Subcutaneous abdominal adipose tissue (tissue), 5 donors: Measurements from ENCODE around the gene INPP1.
"Not testable (repeated sequence)": the region's sequence is repeated elsewhere in the genome, so short reads cannot be mapped to it uniquely, and the experiment has no call there.

Source experiments
- H3K27ac ChIP-seq: one replicate; pipeline ENCODE4 v1.7.0; 2013; ENCODE audit warnings: low read depth, mild to moderate bottlenecking, inconsistent platforms, low read length, moderate library complexity
- H3K27me3 ChIP-seq, 5 donors: one replicate each; pipeline ENCODE4 v1.7.0; 2013; ENCODE audit warnings: low read length in 5 of 5, inconsistent platforms in 1 of 5; ENCODE audit not compliant: control insufficient read depth in 5 of 5, insufficient read depth in 4 of 5
- H3K36me3 ChIP-seq, 5 donors: one replicate each; pipeline ENCODE4 v1.7.0; 2013; ENCODE audit warnings: low read length in 5 of 5; ENCODE audit not compliant: control insufficient read depth in 5 of 5, insufficient read depth in 5 of 5
- H3K4me1 ChIP-seq, 5 donors: one replicate each; pipeline ENCODE4 v1.7.0; 2013; ENCODE audit warnings: low read length in 5 of 5, mild to moderate bottlenecking in 3 of 5, moderate library complexity in 1 of 5; ENCODE audit not compliant: control insufficient read depth in 5 of 5, insufficient read depth in 5 of 5
- H3K4me3 ChIP-seq, 5 donors: one replicate each; pipeline ENCODE4 v1.7.0; 2013; ENCODE audit warnings: low read length in 5 of 5, low read depth in 1 of 5
- H3K9ac ChIP-seq, 5 donors: one replicate each; pipeline ENCODE4 v1.7.0; 2013; ENCODE audit warnings: low read length in 5 of 5, mild to moderate bottlenecking in 4 of 5, moderate library complexity in 3 of 5
- H3K9me3 ChIP-seq, 5 donors: one replicate each; pipeline ENCODE4 v1.7.0; 2013; ENCODE audit warnings: low read length in 5 of 5; ENCODE audit not compliant: control insufficient read depth in 5 of 5
- donor health status: healthy.
- donor health status: healthy.
- donor health status: healthy.
- donor health status: healthy.
- donor health status: healthy.

Gene INPP1

GRCh38 chr2:190357600-190357999, 14.2 kb downstream of the INPP1 start:
- peaks cover 0 to 34% (median 34%) of the 10 kb centered on the region in 5 donors for H3K4me1 ChIP-seq
- no peak overlapping the region for H3K9ac ChIP-seq
- H3K4me3 ChIP-seq = no peak overlapping the region
- no peak overlapping the region for H3K27ac ChIP-seq
- peaks cover 0 to 4% (median 1%) of the 10 kb centered on the region in 5 donors for H3K36me3 ChIP-seq
- no peaks in the 10 kb centered on the region for H3K27me3 ChIP-seq
- H3K9me3 ChIP-seq = no peaks in the 10 kb centered on the region

DNA sequence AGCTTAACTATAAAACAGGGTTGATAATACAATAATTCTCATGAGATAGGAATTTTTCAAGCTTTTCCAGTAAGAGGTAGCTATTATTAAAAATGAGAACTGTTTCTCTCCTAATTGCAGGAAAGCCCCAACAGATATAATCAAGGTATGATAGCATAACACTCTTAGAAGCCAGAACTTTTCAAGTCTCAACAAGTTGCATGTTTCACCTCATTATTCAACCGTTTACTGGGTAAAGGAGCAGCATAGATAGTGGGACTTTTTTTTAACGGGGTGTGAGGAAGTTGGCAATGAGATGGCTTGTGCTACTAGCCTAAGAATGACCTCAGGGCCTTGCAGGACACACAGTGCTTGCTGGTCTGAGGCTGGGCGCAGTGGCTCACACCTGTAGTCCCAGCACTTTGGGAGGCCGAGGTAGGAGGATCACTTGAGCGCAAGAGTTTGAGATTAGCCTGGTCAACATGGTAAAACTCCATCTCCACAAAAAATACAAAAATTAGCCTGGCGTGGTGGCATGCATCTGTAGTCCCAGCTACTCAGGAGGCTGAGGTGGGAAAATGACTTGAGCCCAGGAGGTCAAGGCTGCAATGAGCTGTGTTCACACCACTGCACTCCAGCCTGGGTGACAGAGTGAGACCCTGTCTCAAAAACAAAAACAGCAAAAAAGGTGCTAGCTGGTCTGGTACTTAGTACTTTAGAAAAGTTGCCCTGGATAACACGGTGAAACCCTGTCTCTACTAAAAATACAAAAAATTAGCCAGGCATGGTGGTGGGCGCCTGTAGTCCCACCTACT, 15.5 kb downstream of the INPP1 start:
- H3K4me3 ChIP-seq, H3K9me3 ChIP-seq, H3K27me3 ChIP-seq, H3K9ac ChIP-seq, H3K36me3 ChIP-seq: not testable (repeated sequence)
- Histone ChIP-seq H3K27ac (peak overlapping the region; percentile 47), H3K4me1 (peaks cover 0 to 33% (median 26%) of the 10 kb centered on the region in 5 donors)

DNA sequence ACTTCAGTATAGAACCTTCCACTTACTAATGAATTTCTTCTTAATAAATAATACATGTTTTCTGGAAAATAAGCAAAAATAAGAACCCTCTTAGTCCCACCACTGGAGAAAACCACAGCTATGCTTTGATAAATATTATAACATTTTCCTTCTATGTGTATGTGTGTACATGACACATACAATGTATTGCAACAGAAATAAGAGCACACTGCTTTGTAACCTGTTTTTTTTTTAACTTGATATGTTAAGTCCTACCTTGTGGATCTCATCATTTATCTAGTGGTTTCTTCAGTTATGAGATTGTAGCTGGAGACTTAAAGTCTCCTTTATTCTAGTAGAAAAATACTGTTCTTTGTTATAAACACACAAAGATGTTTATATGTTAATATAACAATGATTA, 17.2 kb downstream of the INPP1 start:
- no peak overlapping the region for H3K9ac ChIP-seq
- no peak overlapping the region for H3K4me3 ChIP-seq
- peaks cover 1 to 12% (median 9%) of the 10 kb centered on the region in 5 donors for H3K36me3 ChIP-seq
- H3K27ac ChIP-seq = no peak overlapping the region
- no peaks in the 10 kb centered on the region for H3K9me3 ChIP-seq
- peaks cover 0 to 25% (median 23%) of the 10 kb centered on the region in 5 donors for H3K4me1 ChIP-seq
- no peaks in the 10 kb centered on the region for H3K27me3 ChIP-seq

- Histone ChIP-seq H3K27me3 (no peaks in the 10 kb centered on the region), H3K27ac (no peak overlapping the region), H3K9ac (no peak overlapping the region), H3K4me1 (peaks cover 0 to 24% (median 22%) of the 10 kb centered on the region in 5 donors), H3K4me3 (no peak overlapping the region), H3K36me3 (peaks cover 2 to 14% (median 9%) of the 10 kb centered on the region in 5 donors), H3K9me3 (no peaks in the 10 kb centered on the region)
Observed at GRCh38 chr2:190360965-190361364, 17.6 kb downstream of the INPP1 start.

DNA sequence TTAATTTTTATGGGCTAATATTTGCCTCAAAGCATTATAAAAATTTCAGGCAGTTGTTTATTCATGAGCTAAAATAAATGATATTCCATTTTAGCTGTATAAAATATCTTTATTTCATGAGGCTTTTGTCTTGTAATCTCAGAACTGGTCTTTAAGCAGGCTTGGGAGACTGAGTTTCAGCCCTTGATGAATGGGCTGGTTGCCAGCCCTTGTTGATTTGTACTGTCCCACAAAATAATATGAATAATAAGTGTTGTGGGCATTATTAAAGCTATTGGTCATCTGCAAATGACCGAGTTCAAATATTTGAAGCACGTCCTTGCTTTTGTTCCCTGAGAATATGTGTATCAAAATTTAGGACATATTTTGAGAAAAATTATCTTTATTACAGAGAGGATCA, 18.2 kb downstream of the INPP1 start:
- peaks cover 2 to 17% (median 9%) of the 10 kb centered on the region in 5 donors for H3K36me3 ChIP-seq
- peaks cover 0 to 20% (median 19%) of the 10 kb centered on the region in 5 donors for H3K4me1 ChIP-seq
- no peak overlapping the region for H3K27ac ChIP-seq
- no peak overlapping the region for H3K9ac ChIP-seq
- H3K27me3 ChIP-seq = no peaks in the 10 kb centered on the region
- H3K4me3 ChIP-seq = no peak overlapping the region
- peaks cover 0 to 2% (median 0%) of the 10 kb centered on the region in 5 donors for H3K9me3 ChIP-seq

DNA sequence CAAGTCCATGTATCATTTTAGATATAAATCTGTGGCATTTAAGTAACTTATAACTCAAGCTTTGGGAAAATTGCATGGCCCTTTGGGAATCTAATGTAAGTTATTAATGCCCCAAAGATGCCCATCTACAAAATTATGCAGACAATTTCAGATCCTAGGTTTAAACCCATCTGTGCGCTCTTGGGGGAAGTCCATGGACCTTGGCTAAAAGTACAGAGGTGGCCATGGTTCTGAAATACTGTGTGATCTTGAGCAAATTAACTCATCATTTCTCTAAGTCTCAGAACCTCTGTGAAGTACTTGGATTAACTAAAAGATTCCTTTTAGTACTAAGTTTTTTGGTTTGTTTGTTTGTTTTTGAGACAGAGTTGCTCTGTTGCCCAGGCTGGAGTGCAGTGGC, 19.5 kb downstream of the INPP1 start:
- H3K27me3 ChIP-seq = no peaks in the 10 kb centered on the region
- H3K27ac ChIP-seq = no peak overlapping the region
- no peak overlapping the region for H3K4me3 ChIP-seq
- no peak overlapping the region for H3K9ac ChIP-seq
- H3K9me3 ChIP-seq = peaks cover 0 to 2% (median 0%) of the 10 kb centered on the region in 5 donors
- H3K4me1 ChIP-seq = peaks cover 0 to 20% (median 19%) of the 10 kb centered on the region in 5 donors
- H3K36me3 ChIP-seq = peaks cover 3 to 20% (median 18%) of the 10 kb centered on the region in 5 donors

DNA sequence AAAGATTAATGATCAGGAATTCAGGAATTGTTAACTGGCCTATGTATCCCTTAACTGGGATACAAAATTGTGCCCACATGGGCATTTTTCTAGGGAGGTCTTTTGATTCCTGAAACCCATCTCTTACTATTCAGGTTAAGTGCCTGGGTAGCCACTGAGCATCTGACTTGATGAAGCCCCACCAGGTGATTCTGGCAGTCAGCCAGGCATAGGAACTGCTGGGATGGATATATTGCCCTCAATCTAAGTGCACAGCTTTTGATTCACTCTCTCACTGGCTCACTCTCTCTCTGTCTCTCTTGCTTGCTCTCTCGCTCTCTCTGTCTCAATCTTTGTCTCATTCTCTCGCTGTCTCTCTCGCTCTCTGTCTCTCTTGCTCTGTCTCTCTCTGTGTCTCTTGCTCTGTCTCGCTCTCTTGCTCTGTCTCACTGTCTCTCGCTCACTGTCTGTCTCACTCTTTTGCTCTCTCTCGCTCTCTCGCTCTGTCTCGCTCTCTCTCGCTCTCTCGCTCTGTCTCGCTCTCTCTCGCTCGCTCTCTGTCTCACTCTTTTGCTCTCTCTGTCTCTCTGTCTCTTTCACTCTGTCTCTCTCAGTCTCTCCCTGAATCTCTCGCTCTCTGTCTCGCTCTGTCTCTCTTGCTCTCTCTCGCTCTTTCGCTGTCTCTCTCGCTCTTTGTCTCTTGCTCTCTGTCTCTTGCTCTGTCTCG, 22.3 kb downstream of the INPP1 start:
- peaks cover 0 to 2% (median 0%) of the 10 kb centered on the region in 5 donors for H3K9me3 ChIP-seq
- H3K27me3 ChIP-seq = no peaks in the 10 kb centered on the region
- peaks cover 9 to 42% (median 32%) of the 10 kb centered on the region in 5 donors for H3K36me3 ChIP-seq
- H3K27ac ChIP-seq = no peak overlapping the region
- no peaks in the 10 kb centered on the region for H3K4me1 ChIP-seq
- no peak overlapping the region for H3K9ac ChIP-seq
- no peak overlapping the region for H3K4me3 ChIP-seq

- H3K27ac ChIP-seq = no peak overlapping the region
- H3K36me3 ChIP-seq = peaks cover 9 to 49% (median 36%) of the 10 kb centered on the region in 5 donors
- peaks cover 0 to 2% (median 0%) of the 10 kb centered on the region in 5 donors for H3K9me3 ChIP-seq
Observed at GRCh38 chr2:190366248-190366753, 22.9 kb downstream of the INPP1 start.

DNA sequence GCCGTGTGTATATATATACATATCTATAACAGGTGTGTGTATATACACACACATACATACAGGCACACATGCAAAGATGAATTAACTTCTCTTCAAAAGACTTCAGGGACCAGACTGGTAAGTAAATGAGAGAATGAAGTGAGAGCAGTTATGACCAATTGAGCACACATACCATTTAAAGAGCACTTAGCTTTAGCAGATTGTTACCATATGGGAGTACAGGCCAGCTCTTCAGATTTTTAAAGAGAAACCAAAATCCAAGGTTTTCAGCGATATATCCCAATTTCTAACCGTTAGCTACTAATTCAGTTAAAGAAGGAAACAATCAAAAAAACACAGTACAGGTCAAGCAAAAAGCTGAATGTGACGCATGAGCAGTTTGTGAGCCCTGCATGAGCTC, 23.7 kb downstream of the INPP1 start:
- H3K27ac ChIP-seq = no peak overlapping the region
- H3K27me3 ChIP-seq = no peaks in the 10 kb centered on the region
- peaks cover 0 to 2% (median 0%) of the 10 kb centered on the region in 5 donors for H3K9me3 ChIP-seq
- peaks cover 0 to 3% (median 0%) of the 10 kb centered on the region in 5 donors for H3K4me1 ChIP-seq
- H3K4me3 ChIP-seq = no peak overlapping the region
- H3K36me3 ChIP-seq = peaks cover 9 to 50% (median 32%) of the 10 kb centered on the region in 5 donors
- no peak overlapping the region for H3K9ac ChIP-seq

More at GRCh38 chr2:190366248-190366753, 22.9 kb downstream of the INPP1 start:
- H3K4me3 ChIP-seq = no peak overlapping the region
- H3K27me3 ChIP-seq = no peaks in the 10 kb centered on the region
- H3K4me1 ChIP-seq = no peaks in the 10 kb centered on the region
- no peak overlapping the region for H3K9ac ChIP-seq

DNA sequence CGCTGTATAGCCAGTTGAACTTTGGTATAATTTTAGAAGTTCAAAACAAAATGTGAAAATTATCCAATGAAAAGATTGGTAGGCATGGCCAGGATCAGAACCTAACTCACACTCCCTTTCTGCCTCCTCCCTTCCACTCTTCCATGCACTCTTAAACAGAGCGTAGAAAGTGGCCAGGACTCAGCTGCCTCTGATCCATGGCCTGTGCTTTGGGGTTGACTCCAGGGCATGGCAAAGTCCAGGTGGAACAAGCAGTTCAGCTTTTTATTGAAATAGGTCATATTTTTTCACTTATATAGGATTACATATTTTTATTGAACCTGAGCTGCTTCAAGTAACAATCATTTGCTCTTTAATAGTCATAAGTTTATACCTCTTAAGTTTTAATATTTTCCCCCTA, 26.2 kb downstream of the INPP1 start:
- H3K36me3 ChIP-seq = peaks cover 3 to 41% (median 29%) of the 10 kb centered on the region in 5 donors
- no peak overlapping the region for H3K9ac ChIP-seq
- H3K4me1 ChIP-seq = peaks cover 0 to 5% (median 0%) of the 10 kb centered on the region in 5 donors
- no peaks in the 10 kb centered on the region for H3K27me3 ChIP-seq
- no peak overlapping the region for H3K27ac ChIP-seq
- no peak overlapping the region for H3K4me3 ChIP-seq
- peaks cover 0 to 2% (median 0%) of the 10 kb centered on the region in 5 donors for H3K9me3 ChIP-seq
